CD4-positive, alpha-beta memory T cell (primary cell): ENCODE results near the gene RAET1G. TPM values are rescaled to one million over a fixed set of nuclear protein-coding genes. Genes with fewer than 3 reads are reported as not detected.

ENCODE experiments used
- CTCF ChIA-PET: fragments of 350-600 bp; sonication (Branson Sonifier 250); formaldehyde crosslinking; loops from one replicate; lab custom pipeline; 2021; ENCODE audit warnings: inconsistent platforms; ENCODE audit not compliant: partially characterized antibody; lab: Charles Lee
- POLR2A ChIA-PET: fragments of 350-600 bp; sonication (Branson Sonifier 250); formaldehyde crosslinking; loops from one replicate; lab custom pipeline; 2021; ENCODE audit not compliant: partially characterized antibody; lab: Charles Lee
- DNase-seq, 5 donors: peaks; one replicate each; pipeline versions ENCODE4 v3.0.0 to v3.0.0-alpha.2; 2020 to 2022; ENCODE audit warnings: mixed read lengths in 1 of 5
- H3K27ac ChIP-seq: one replicate; pipeline ENCODE4 v1.7.0; 2013; ENCODE audit warnings: low read depth, low read length
- H3K27me3 ChIP-seq: 2 replicates; pipeline ENCODE4 v1.7.0; 2013; ENCODE audit warnings: mild to moderate bottlenecking, low read length, moderate library complexity; ENCODE audit not compliant: insufficient read depth
- H3K36me3 ChIP-seq: 2 replicates; pipeline ENCODE4 v1.7.0; 2013; ENCODE audit warnings: mild to moderate bottlenecking, low read length, moderate library complexity; ENCODE audit not compliant: insufficient read depth
- H3K4me1 ChIP-seq: 2 replicates; pipeline ENCODE4 v1.7.0; 2013; ENCODE audit warnings: mild to moderate bottlenecking, low read length, moderate library complexity; ENCODE audit not compliant: insufficient read depth
- H3K4me3 ChIP-seq, 2 donors: one replicate each; pipeline ENCODE4 v1.7.0; 2013; ENCODE audit warnings: low read length in 2 of 2, mild to moderate bottlenecking in 1 of 2
- H3K9me3 ChIP-seq, 2 donors: one replicate each; pipeline ENCODE4 v1.7.0; 2013; ENCODE audit warnings: low read length in 2 of 2, control low read depth in 1 of 2; ENCODE audit not compliant: control insufficient read depth in 1 of 2
- H3K27ac Mint-ChIP-seq, 7 donors: one replicate each; pipeline ENCODE4 v1.8.0; 2020 to 2021; ENCODE audit warnings: mixed read lengths in 7 of 7, mild to moderate bottlenecking in 6 of 7, inconsistent platforms in 3 of 7, moderate library complexity in 3 of 7
- H3K27me3 Mint-ChIP-seq, 2 donors: one replicate each; pipeline ENCODE4 v1.8.0; 2020 to 2021; ENCODE audit warnings: mixed read lengths in 2 of 2
- H3K36me3 Mint-ChIP-seq, 2 donors: one replicate each; pipeline ENCODE4 v1.8.0; 2020 to 2021; ENCODE audit warnings: mixed read lengths in 2 of 2, inconsistent platforms in 1 of 2, mild to moderate bottlenecking in 1 of 2
- H3K4me1 Mint-ChIP-seq, 4 donors: one replicate each; pipeline ENCODE4 v1.8.0; 2020 to 2021; ENCODE audit warnings: mixed read lengths in 4 of 4, mild to moderate bottlenecking in 1 of 4
- H3K4me3 Mint-ChIP-seq, 8 donors: one replicate each; pipeline ENCODE4 v1.8.0; 2020 to 2021; ENCODE audit warnings: mixed read lengths in 8 of 8, mild to moderate bottlenecking in 7 of 8, moderate library complexity in 6 of 8, inconsistent platforms in 3 of 8
- H3K9me3 Mint-ChIP-seq, 8 donors: one replicate each; pipeline ENCODE4 v1.8.0; 2020 to 2021; ENCODE audit warnings: mixed read lengths in 8 of 8, mild to moderate bottlenecking in 5 of 8, inconsistent platforms in 3 of 8, moderate library complexity in 1 of 8
- intact Hi-C: fragments of 100-400 bp; cut with micrococcal nuclease; formaldehyde crosslinking; loops from one replicate; pipeline ENCODE4 v1.15.1; 2023
- polyA plus RNA-seq, 2 donors: library from polyadenylated mRNA; unstranded; fragments of 300-500 nt; fragmentation: Illumina TruSeq; gene quantifications; one replicate each; pipeline ENCODE4 v1.2.3, GENCODE V29; 2021
- total RNA-seq, 2 experiments: library from RNA; stranded (reverse); gene quantifications; one replicate each; pipeline ENCODE4 v1.2.3, GENCODE V29; 2021

The RAET1G gene
- total and polyA plus RNA-seq, 4 experiments from 2014 or later: not detected

GRCh38 chr6:149867876-149868640, 54.9 kb downstream of the RAET1G start:
- Mint-ChIP-seq H3K4me3 (no peak overlapping the region), H3K27ac (no peak overlapping the region), H3K9me3 (peaks cover 0 to 7% (median 3%) of the 10 kb centered on the region in 8 donors), H3K36me3 (no peaks in the 10 kb centered on the region), H3K4me1 (peaks cover under 1 to 11% (median 5%) of the 10 kb centered on the region in 4 donors), H3K27me3 (peaks cover 3 to 5% of the 10 kb centered on the region in 2 donors)
- Histone ChIP-seq H3K27ac (no peak overlapping the region), H3K9me3 (no peaks in the 10 kb centered on the region), H3K27me3 (no peaks in the 10 kb centered on the region), H3K36me3 (no peaks in the 10 kb centered on the region), H3K4me3 (no peak overlapping the region), H3K4me1 (peaks cover 8% of the 10 kb centered on the region)
- DNase-seq: no peak
- CTCF ChIA-PET: interaction anchor here (1.0 kb wide), 1 partner anchor 33 kb away, joined by 3 read pairs; no protein-coding TSS in a partner anchor
- intact Hi-C loops: no loop called here
- POLR2A ChIA-PET: no interaction called here

Other genes starting within 250 kb of the RAET1G start
- 10 to 100 TPM; 47.4 to 51.8 TPM for gene LATS1, start 205.0 kb downstream of the RAET1G start, total RNA-seq
- 10 to 100 TPM in 1 of 2 donors, 1 to 10 TPM in 1; 5.8 to 16.4 TPM for gene LATS1, start 205.0 kb downstream of the RAET1G start, polyA plus RNA-seq
- 10 to 100 TPM; 56.0 to 58.3 TPM for gene NUP43, start 176.6 kb downstream of the RAET1G start, total RNA-seq
- 1 to 10 TPM; 1.9 to 7.3 TPM for gene NUP43, start 176.6 kb downstream of the RAET1G start, polyA plus RNA-seq
- 10 to 100 TPM; 50.8 to 55.8 TPM for gene PCMT1, start 173.4 kb downstream of the RAET1G start, total RNA-seq
- 100 to 1,000 TPM; 145 to 196 TPM for gene PCMT1, start 173.4 kb downstream of the RAET1G start, polyA plus RNA-seq
- gene LRP11, start 58.8 kb downstream of the RAET1G start, total RNA-seq: 1 to 10 TPM; 3.6 to 5.6 TPM
- 1 to 10 TPM; 1.2 to 2.3 TPM for gene LRP11, start 58.8 kb downstream of the RAET1G start, polyA plus RNA-seq
- gene RAET1E, start 25.0 kb downstream of the RAET1G start, total RNA-seq: not detected
- not detected for gene RAET1E, start 25.0 kb downstream of the RAET1G start, polyA plus RNA-seq
- gene ULBP2, start 18.9 kb upstream of the RAET1G start, total RNA-seq: not detected
- gene ULBP2, start 18.9 kb upstream of the RAET1G start, polyA plus RNA-seq: 1 to 10 TPM in 1 of 2 donors, under 1 TPM in 1; 0.28 to 1.1 TPM
- not detected for gene ULBP1, start 40.8 kb upstream of the RAET1G start, total RNA-seq
- not detected for gene ULBP1, start 40.8 kb upstream of the RAET1G start, polyA plus RNA-seq
- gene RAET1L, start 102.4 kb upstream of the RAET1G start, total RNA-seq: not detected
- gene RAET1L, start 102.4 kb upstream of the RAET1G start, polyA plus RNA-seq: not detected
- under 1 TPM in 1 of 2 experiments, not detected in 1; 0.42 TPM for gene ULBP3, start 146.0 kb upstream of the RAET1G start, total RNA-seq
- gene ULBP3, start 146.0 kb upstream of the RAET1G start, polyA plus RNA-seq: under 1 TPM; 0.48 to 0.96 TPM
- gene PPP1R14C, start 219.9 kb upstream of the RAET1G start, total RNA-seq: not detected
- gene PPP1R14C, start 219.9 kb upstream of the RAET1G start, polyA plus RNA-seq: not detected